Heart right ventricle (tissue), 16 donors: ENCODE data around the gene JAK1. TPM values are rescaled to one million over a fixed set of nuclear protein-coding genes. Genes with fewer than 3 reads are reported as not detected.

ENCODE experiments used
- ATAC-seq, 8 donors: fragments of 200-7000 bp; cut with Tn5 transposase; one replicate each; pipeline ENCODE4 v1.9.1; 2020; ENCODE audit warnings: mild to moderate bottlenecking in 8 of 8, moderate library complexity in 8 of 8, moderate number of reproducible peaks in 1 of 8
- DNase-seq, 2 donors: peaks; one replicate each; pipeline ENCODE4 v3.0.0-alpha.2; 2020
- H3K27ac ChIP-seq, 10 donors: fragments of 200-600 bp; sonication (generic) in 2 of 10; one replicate each; pipeline versions ENCODE4 v1.5.0 to v1.8.0; 2020 to 2022; ENCODE audit warnings: mild to moderate bottlenecking in 3 of 10
- H3K27me3 ChIP-seq, 7 donors: fragments of 200-600 bp; one replicate each; pipeline ENCODE4 v1.8.0; 2021 to 2022; ENCODE audit warnings: mild to moderate bottlenecking in 2 of 7
- H3K36me3 ChIP-seq, 9 donors: fragments of 200-600 bp; sonication (generic) in 1 of 9; one replicate each; pipeline versions ENCODE4 v1.5.0 to v1.8.0; 2020 to 2022; ENCODE audit warnings: mild to moderate bottlenecking in 2 of 9
- H3K4me1 ChIP-seq, 9 donors: fragments of 200-600 bp; sonication (generic) in 1 of 9; one replicate each; pipeline versions ENCODE4 v1.5.0 to v1.8.0; 2020 to 2022; ENCODE audit warnings: mild to moderate bottlenecking in 4 of 9
- H3K4me3 ChIP-seq, 10 donors: fragments of 200-600 bp; sonication (generic) in 2 of 10; one replicate each; pipeline versions ENCODE4 v1.5.0 to v1.8.0; 2020 to 2022; ENCODE audit warnings: mild to moderate bottlenecking in 7 of 10, moderate library complexity in 2 of 10
- H3K9me3 ChIP-seq, 11 donors: fragments of 200-600 bp in 10 of 11; sonication (generic) in 2 of 11; one replicate each; pipeline versions ENCODE4 v1.5.0 to v1.8.0; 2013 to 2022; ENCODE audit warnings: mild to moderate bottlenecking in 2 of 11, control low read depth in 1 of 11, moderate library complexity in 1 of 11
- WGBS, 2 donors: extraction: QIAGEN DNeasy Blood & Tissue Kit; methylation state at CpG; one replicate each; pipeline ENCODE4 v1.1.7; 2013; ENCODE audit warnings: inconsistent platforms in 1 of 2; 5-methylcytosine and 5-hydroxymethylcytosine counted together
- intact Hi-C, 10 donors: fragments of 100-400 bp; cut with DNase I; formaldehyde crosslinking; loops; one replicate each; pipeline versions ENCODE4 v1.11.1 to v1.14.2; 2022
- polyA plus RNA-seq, 2 donors: library from polyadenylated mRNA; stranded (reverse); fragments of 200-250 nt; gene quantifications; one replicate each; pipeline ENCODE4 v1.2.3, GENCODE V29; 2013
- total RNA-seq, 10 donors: library from RNA; stranded (reverse); fragmentation: NEBNext Ultra II Directional in 3 of 10; extraction: Animal tissue kit (Norgen Biotek cat#: 25700) in 3 of 10; gene quantifications; one replicate each; pipeline versions ENCODE4 v1.2.1 to v1.2.4, GENCODE V29; 2021 to 2023
- TF ChIP-seq, protein P1 (sequence below), 9 donors: fragments of 200-600 bp; sonication (generic) in 2 of 9; IDR thresholded peaks; one replicate each; pipeline versions ENCODE4 v1.5.0 to v1.8.0; 2021 to 2022; ENCODE audit warnings: antibody characterized with exemption in 9 of 9, mild to moderate bottlenecking in 5 of 9, moderate library complexity in 1 of 9
- donor health status: Arrhythmogenic right ventricular cardiomyopathy.
- donor health status: ischemic (EF 13 %, LVEDD 7.1; RV severe dilation, severe dysfunction).
- donor health status: healthy with polysubstance abuse.
- donor health status: DM: no; HTN: yes; CAD: no.
- donor health status: DM: no; HTN: no; CAD: no.
- donor health status: ischemic (EF 25% LVEDD 6.9; RV normal size, moderate dysfunction).
- donor health status: ischemic (EF 25% LVEDD 5.7; RV mildly dilated, moderate dysfunction).
- donor health status: healthy.
- donor health status: DM: yes; HTN: yes; CAD: no.
- donor health status: Ischemic cardiomyopathy.
- donor health status: ischemic (EF 35%, LVEDD 5.7; RV mildly dilated, moderate dysfunction).
- donor health status: nonischemic (EF 11% LVEDD 7.7; RV severe dilation, severe dysfunction).
- donor health status: DM: yes; HTN: yes; CAD: no.
- donor health status: PGD.
- donor health status: ischemic (EF 29% LVEDD 5.4; RV normal size, mild dysfunction).
- donor health status: nonischemic (EF 23%, LVEDD 6.1; RV moderate dilation, normal function).

Gene JAK1
- total and polyA plus RNA-seq, 12 donors = 20.1 to 122 (median 81.3) TPM

GRCh38 chr1:64955097-64956009, 11.0 kb downstream of the JAK1 start:
- WGBS, 2 donors = 54 to 61% methylated on average over 14 of the region's 14 CpGs

GRCh38 chr1:64953241-64953640, 13.1 kb downstream of the JAK1 start:
- Histone ChIP-seq H3K4me3 (no peak overlapping the region), H3K4me1 (peaks cover 15 to 94% (median 71%) of the 10 kb centered on the region in 9 donors), H3K9me3 (no peaks in the 10 kb centered on the region), H3K36me3 (no peaks in the 10 kb centered on the region), H3K27ac (no peak overlapping the region), H3K27me3 (no peaks in the 10 kb centered on the region)
- 79 to 83% methylated on average over 6 of the region's 6 CpGs for WGBS, 2 donors
- intact Hi-C loops = loop anchor here in 2 of 10 donors (5.0 to 10.0 kb wide), 2 partner anchors 48 to 51 kb away; no protein-coding TSS in a partner anchor
- TF ChIP-seq, protein P1, sequence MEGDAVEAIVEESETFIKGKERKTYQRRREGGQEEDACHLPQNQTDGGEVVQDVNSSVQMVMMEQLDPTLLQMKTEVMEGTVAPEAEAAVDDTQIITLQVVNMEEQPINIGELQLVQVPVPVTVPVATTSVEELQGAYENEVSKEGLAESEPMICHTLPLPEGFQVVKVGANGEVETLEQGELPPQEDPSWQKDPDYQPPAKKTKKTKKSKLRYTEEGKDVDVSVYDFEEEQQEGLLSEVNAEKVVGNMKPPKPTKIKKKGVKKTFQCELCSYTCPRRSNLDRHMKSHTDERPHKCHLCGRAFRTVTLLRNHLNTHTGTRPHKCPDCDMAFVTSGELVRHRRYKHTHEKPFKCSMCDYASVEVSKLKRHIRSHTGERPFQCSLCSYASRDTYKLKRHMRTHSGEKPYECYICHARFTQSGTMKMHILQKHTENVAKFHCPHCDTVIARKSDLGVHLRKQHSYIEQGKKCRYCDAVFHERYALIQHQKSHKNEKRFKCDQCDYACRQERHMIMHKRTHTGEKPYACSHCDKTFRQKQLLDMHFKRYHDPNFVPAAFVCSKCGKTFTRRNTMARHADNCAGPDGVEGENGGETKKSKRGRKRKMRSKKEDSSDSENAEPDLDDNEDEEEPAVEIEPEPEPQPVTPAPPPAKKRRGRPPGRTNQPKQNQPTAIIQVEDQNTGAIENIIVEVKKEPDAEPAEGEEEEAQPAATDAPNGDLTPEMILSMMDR (IDR thresholded peaks at IDR 0.05) = no peak
- no peak for ATAC-seq
- no peak for DNase-seq

More at GRCh38 chr1:64955097-64956009, 11.0 kb downstream of the JAK1 start:
- intact Hi-C loops = loop anchor here in 2 of 10 donors (1.0 to 10.0 kb wide), 2 partner anchors 51 to 73 kb away; no protein-coding TSS in a partner anchor
- Histone ChIP-seq H3K27ac (peak overlapping the region in 7 of 10 donors; percentile 19 to 64 (median 42)), H3K9me3 (no peaks in the 10 kb centered on the region), H3K36me3 (no peaks in the 10 kb centered on the region), H3K4me1 (peaks cover 15 to 93% (median 64%) of the 10 kb centered on the region in 9 donors), H3K4me3 (no peak overlapping the region), H3K27me3 (no peaks in the 10 kb centered on the region)
- TF ChIP-seq, protein P1 (IDR thresholded peaks at IDR 0.05) = peak in 1 of 9 donors; percentile 15
- DNase-seq (no peak), ATAC-seq (peak; percentile 54 to 97 (median 88))

DNA sequence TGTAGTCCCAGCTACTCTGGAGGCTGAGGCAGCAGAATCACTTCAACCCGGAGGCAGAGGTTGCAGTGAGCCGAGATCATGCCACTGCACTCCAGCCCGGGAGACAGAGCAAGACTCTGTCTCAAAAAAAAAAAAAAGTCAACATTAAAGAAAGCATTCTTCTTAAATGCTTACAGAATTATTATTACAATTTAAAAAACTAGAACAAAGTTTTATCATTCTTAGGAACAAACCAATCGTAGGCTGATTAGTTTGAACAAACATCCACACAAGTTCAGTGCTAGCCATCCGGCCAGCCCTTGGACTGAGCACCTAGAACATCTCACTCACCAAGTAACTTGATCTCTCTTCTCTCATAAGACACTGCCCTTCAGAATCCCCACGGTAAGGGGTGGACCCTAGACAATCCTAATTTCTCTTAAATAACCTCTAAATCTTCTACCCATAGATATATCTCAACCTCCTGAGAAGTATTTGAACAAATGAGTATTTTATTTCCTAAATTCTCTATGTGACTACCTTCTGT, 16.0 kb downstream of the JAK1 start:
- Histone ChIP-seq H3K4me3 (no peak overlapping the region), H3K9me3 (no peaks in the 10 kb centered on the region), H3K36me3 (no peaks in the 10 kb centered on the region), H3K27me3 (no peaks in the 10 kb centered on the region), H3K27ac (no peak overlapping the region), H3K4me1 (peaks cover 2 to 90% (median 57%) of the 10 kb centered on the region in 9 donors)
- WGBS, 2 donors = 80% methylated on average over 6 of the region's 6 CpGs
- DNase-seq = no peak
- TF ChIP-seq, protein P1 (IDR thresholded peaks at IDR 0.05) = no peak
- intact Hi-C loops = loop anchor here in 2 of 10 donors (5.0 to 10.0 kb wide), 2 partner anchors 46 to 48 kb away; no protein-coding TSS in a partner anchor
- no peak for ATAC-seq
